HG02623 (cell line): ENCODE data around the gene APOBEC3G.
"Not testable (repeated sequence)": the region's sequence is repeated elsewhere in the genome, so short reads cannot be mapped to it uniquely, and the experiment has no call there.

Experiments
- ATAC-seq: cut with Tn5 transposase; IDR thresholded peaks from one replicate; pipeline ENCODE4 v1.9.1; 2021; ENCODE audit warnings: moderate library complexity; ENCODE audit not compliant: unreplicated experiment

Gene APOBEC3G

DNA sequence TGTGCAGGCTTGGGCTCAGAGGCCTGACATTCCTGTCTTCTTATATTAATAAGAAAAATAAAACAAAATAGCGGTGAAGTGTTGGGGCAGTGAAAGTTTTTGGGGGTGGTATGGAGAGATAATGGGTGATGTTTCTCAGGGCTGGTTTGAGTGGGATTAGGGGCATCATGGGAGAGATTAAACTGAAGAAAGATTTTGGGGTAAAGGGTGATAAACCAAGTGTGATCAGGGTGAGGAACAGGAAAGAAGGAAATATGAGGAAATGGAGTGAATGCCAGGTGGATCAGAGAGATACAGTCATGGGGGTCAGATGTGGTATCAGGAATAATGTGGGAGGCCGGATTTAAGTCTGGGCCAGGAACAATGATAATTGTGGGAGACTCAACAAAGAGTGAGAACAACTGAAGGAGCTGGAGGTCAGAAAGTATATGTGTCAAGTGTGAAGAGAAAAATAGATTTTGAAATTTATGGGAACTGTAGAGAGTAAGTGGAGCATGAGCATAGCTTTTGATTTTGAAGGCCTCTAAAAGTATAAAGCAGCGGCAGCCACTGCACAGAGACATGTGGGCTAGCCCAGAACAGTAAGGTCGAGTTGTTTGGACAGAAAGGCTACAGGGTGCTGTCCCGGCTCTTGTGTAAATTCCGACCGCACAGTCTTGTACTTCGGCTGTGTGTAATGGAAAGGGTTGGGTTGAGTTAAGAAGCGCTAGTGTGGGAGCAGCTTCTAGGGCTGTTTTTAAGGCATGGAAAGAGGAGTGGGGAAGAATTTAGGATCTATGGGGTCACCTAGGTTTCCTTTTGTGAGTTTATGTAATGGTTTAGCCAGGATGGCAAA is 10.4 kb upstream of the APOBEC3G start:
- ATAC-seq, result not testable (repeated sequence)

DNA sequence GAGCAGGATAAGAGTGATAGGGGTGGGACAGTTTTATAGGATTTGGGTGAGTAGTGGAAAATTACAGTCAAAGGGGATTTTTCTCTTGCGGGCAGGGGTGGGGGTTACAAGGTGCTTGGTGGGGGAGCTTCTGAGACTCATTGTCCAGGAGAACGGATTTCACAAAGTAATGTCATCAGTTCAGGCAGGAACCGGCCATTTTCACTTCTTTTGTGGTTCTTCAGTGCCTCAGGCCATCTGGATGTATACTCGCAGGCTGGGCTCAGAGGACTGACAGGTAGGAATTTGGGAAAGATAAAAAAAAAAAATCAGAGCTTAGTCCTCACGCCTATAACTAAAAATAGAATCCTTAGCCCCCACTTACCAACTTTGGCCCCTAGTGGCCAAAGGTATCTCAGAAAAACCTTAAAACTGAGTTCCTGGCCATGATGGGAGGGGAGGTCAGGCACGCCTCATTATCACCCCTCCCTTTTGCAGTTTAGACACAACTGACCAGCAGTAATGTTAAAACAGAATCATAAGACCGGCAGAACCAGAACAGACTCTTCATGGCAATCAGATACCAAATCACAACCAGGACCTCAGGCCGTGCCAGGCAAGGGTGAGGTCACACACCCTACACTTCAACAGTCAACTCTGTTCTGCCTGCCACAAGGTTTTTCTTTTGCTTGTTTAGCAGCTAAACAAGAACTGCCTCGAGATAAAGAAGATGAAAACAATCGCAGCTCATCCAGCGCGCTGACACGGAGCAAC is 8.9 kb upstream of the APOBEC3G start:
- ATAC-seq, result no peak

DNA sequence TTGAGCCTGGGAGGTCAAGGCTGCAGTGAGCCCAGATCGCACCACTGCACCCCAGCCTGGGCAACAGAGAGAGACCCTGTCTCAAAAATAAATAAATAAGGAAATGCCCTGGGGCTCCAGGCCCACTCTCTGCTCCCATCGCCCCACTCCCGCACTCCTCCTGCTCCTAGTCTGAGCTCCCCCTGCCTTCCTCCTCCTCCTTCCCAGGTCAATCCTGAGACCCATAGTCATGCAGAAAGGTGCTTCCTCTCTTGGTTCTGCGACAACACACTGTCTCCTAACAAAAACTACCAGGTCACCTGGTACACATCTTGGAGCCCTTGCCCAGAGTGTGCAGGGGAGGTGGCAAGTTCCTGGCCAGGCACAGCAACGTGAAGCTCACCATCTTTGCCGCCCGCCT is 6.9 kb upstream of the APOBEC3G start:
- no peak for ATAC-seq

DNA sequence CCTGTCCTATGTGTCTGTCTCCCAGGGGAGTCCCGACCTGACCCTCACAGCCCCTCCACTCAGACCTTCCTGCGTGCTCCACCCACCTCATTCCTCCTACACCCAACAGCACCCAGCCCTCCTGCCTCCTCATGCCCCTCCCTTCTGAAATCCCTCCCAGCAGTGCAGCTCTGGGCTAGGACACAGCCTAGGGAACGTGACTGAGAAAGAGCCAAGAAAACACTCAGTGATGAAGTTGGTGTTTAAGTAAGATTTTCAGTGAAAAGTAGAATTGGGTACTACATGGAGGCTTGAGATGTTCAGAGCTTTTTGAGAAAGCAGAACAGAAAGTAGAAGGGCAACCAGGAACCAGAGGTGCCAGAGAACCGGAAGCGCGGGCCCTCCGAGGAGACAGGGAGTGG is 4.5 kb upstream of the APOBEC3G start:
- not testable (repeated sequence) for ATAC-seq

DNA sequence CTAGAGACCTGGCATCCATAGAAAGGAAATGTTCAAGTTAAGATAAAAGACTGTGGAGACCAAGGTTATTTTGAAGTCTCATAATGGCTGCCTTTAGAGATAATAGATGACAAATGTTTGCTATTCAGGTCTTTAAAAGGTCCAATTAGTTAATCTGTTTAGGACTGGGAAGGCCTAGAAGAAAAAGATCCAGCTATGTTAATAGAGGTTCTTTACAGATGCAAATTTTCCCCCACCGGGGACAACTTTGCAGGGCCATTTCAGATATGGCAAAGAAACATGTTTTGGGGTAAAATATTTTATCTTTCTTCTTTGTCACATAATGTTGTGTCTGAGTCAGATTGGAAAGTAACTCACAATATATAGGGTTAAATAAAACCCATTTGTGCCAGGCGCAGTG is 3.1 kb upstream of the APOBEC3G start:
- no peak for ATAC-seq

DNA sequence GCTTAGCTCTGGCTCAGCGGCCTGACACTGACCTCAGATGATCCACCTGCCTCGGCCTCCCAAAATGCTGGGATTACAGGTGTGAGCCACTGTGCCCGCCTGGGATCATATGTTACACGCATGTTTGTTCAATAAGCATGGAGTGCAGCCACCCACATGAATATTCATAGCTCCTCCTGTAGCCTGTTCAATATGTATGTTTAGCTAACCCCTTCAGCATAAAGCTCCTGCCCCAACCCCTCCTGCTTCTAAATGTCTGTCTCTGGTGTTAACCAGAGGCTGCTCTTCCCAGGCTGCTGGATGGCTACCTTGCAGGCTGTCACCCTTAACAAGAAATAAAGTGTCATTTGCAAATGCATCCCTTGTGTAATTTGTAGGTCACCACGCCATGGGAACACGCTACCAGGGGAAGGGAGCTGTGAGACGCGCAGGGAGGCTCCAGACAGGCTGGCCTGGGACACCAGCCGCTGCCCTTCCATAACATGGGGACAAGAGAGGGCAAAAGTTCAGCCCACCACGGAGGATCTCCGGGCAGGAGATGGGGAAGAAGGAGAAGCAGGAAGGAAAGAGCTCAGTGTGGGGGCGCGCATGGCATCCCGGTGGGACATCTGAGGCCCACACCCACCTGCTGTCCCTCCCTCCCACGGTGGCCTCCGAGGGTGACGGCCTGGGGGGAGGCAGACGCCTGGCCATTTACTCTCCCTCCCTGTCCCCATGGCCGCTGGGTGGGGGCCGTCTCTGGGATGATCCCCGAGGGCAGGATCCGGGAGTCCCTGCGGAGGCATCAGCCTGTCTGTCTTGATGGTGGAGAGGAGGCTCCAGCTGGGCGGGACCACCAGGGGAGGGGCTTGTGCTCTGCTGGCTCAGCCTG is 685 bp upstream of the APOBEC3G start:
- ATAC-seq, result not testable (repeated sequence)

DNA sequence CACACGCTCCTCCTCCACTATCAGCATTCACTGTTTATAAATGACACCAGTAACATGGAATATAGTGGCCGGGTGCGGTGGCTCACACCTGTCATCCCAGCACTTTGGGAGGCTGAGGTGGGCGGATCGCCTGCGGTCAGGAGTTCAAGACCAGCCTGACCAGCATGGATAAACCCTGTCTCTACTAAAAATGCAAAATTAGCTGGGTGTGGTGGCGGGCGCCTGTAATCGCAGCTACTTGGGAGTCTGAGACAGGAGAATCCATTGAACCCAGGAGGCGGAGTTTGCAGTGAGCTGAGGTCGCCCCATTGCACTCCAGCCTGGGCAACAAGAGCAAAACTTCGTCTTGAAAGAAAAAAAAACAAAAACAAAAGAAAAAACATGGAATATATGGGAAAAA is 837 bp downstream of the APOBEC3G start:
- not testable (repeated sequence) for ATAC-seq

DNA sequence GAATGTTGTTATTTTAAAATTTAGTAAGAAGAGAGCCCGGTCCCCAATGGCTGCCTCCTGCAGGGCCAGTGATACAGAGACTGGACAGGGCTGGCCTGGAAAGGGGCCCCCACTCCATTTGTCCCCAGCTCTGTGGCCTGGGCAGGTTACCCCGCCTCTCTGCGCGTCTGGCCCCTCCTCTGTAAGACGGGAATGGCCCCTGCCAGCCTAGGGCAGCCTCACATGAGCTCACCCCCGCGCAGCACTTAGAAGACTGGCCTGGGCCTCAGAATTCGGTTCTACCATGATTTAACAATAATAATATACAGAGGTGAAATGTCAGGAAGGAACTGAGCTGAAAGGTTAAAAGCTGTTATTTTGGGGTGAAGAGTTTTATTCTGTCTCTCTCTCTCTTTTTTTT is 1.3 kb downstream of the APOBEC3G start:
- no peak for ATAC-seq

DNA sequence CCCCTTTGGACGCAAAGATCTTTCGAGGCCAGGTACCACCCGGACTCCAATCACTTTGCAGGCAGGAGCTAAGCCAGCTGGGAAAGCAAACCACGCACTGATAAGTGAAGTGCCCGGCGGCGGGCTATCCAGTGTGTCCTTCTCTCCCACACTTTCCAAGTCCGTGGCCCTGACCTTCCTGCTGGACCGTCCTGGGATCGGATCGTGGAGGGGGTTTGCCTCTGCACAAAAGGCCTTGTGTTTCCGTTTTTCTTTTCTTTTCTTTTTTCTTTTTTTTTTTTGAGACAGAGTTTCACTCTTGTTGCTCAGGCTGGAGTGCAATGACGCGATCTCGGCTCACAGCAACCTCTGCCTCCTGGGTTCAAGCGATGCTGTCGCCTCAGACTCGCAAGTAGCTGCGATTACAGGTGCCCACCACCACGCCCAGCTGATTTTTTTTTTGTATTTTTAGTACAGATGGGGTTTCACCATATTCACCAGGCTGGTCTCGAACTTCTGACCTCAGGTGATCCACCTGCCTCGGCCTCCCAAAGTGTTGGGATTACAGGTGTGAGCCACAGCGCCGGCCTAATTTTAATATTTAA is 2.1 kb downstream of the APOBEC3G start:
- ATAC-seq, result not testable (repeated sequence)

DNA sequence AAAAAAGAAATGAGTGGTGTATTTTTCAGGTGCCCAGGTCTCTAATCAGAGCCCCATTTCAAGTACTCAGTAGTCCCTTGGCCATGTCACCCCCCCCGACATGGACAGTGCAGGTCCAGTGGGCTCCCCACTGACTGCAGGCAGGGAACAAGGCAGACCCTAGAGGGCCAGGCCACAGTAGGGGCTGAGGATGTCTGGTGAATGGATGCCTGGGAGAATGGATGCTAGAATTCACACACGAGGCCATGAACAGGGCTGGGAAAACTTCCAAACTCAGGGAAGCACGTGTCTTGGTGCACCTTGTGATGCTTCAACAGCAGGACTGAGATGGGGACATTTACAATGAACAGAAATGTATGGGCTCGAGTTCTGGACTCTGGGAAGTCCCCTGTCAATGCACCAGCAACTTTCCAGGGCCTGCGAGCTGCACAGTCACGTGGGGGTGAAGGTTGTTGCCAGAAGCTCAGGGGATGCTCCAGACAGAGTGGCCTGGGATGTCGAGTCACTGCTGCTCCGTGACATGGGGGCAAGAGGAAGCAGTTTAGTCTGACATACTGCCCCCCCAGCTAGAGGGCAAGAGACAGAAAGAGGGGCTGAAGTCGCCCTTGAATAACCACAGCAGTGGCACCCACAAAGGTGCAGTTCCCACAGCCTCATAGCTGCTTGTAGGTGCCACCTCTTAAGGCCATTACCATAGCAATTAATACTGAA is 3.1 kb downstream of the APOBEC3G start:
- ATAC-seq, result no peak

DNA sequence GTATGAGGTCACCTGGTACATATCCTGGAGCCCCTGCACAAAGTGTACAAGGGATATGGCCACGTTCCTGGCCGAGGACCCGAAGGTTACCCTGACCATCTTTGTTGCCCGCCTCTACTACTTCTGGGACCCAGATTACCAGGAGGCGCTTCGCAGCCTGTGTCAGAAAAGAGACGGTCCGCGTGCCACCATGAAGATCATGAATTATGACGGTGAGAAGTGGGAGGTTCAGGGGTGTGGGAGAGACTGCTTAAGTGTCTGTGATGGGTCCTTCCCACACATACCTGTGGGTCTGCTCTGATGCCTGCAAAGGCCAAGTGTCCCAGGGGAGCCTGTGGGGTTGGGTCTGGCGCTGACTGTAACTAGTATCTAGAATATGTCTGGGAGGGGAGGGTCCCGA is 3.9 kb downstream of the APOBEC3G start:
- ATAC-seq, result no peak

DNA sequence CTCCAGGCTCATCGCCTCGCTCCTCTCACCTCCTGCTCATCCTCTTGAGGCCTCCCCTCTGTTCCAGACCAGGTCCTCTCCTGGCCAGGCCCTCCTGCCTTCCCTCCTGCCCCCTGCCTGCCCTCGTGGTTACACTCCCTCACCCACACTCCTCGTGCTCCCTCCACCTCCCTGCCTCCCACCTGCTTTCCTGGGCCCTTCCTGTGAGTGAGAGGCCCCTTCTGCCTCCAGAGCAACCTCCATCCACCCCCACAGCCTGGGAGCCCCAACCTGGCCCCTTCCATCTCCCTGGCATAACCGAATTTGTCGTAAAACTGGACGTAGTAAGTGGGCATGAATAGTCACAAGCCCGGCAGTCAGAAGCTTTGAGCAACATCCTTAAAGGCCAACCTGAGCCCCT is 4.5 kb downstream of the APOBEC3G start:
- ATAC-seq, result no peak

DNA sequence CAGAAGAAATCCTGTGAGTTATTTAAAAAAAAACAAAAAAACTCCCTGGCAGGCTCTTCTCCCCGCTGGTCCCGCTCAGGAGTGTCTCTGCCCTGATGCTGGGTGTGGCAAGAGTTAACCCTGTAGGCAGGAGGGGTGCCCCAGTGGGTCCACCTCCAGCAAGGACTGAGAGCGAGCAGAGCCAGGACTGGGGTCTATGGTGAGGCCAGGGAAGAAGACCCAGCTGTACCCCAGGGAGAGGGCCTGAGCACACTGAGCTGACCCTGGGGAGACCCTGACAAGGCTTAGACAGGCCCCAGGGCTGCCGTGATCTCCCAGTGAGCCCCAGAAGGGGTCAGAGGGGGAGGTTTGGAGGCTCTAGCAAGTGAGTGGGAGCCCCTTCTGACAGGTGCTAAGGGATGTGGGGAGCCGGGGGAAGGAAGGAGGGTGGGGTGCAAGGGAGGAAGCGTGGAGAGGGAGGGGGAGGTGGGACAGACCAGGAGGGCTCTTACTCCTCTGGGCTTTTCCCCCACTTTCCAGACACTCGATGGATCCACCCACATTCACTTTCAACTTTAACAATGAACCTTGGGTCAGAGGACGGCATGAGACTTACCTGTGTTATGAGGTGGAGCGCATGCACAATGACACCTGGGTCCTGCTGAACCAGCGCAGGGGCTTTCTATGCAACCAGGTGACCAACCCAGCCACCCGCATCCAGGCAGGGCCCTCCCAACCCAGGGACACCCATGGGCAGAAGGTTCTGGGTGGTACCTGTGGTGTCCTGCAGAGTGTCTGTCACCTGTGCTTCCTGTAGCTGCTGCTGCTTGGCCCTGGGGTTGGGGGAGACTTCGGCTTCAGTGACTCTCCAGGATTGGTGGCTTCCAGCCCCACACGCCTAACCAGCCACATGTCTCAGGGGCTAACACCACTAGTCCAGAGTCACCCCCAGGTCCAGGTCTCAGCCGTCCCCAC is 6.4 kb downstream of the APOBEC3G start:
- ATAC-seq, result no peak

DNA sequence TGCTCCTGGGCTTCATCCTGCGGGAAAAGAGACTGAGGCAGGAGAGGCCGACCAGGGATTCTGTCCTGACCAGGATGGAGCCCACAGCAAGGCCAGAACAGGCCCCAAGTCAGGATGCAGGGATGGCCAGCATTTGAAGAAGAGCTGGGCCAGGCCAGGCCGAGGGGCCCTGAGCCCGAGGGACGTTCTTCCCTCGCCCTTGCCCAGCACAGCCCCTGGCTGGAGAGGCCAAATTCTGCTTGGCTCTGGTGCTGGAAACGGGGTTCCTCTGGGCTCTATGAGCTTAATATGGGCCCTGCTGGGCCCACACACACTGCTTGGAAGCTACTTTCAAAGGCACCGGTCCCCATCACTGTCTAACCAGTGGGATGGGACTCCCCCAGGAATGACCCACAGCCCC is 7.6 kb downstream of the APOBEC3G start:
- ATAC-seq, result no peak

DNA sequence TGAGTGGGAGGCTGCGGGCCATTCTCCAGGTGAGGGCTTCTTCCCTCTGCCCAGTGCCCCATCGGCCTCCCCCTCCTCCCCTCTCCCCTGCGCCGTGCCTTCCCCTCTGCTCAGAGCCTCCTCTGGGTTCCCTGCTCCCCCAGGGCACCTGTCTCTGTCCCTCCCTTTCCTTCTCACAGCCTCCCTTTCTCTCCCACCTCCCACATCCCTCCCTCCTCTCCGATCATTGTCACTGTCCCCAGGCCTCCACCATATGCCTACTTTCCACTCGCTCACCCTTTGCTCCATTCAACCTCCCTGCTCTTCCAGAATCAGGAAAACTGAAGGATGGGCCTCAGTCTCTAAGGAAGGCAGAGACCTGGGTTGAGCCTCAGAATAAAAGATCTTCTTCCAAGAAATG is 10.0 kb downstream of the APOBEC3G start:
- no peak for ATAC-seq

DNA sequence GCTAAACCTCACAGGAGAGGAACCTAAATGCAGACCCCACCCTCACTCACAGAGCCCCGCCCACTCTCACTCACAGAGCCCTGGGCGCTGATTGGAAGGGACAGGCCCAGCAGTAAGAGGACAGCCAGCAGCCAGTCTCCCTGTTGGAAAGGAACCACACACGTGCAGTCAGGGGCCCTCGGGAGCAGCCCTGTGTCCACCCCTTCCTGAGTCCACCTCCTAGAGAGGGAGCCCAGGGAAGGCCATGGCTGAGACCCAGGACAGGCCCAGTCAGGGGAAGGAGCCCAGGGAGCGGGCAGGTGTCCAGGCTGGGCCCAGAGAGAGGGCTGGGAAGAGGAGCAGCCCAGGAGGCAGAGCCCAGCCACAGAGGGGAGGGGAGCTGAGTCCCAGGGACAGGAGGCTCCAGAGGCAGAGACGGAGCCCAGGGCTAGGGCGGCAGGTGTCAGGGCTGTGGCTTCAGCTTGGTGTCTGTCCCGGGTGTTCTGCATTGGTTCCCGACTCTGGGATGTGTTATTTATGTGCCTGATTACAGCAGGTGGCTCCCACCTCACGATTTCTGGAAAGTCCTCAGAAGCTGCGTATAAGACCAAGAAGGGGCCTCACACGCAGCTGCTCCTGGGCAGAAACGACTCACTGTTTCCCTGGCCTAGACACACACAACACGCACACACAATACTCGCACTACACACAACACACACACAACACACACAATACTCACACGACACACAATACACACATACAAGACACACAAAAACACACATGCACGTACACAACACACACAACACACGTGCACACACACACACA is 11.0 kb downstream of the APOBEC3G start:
- no peak for ATAC-seq

DNA sequence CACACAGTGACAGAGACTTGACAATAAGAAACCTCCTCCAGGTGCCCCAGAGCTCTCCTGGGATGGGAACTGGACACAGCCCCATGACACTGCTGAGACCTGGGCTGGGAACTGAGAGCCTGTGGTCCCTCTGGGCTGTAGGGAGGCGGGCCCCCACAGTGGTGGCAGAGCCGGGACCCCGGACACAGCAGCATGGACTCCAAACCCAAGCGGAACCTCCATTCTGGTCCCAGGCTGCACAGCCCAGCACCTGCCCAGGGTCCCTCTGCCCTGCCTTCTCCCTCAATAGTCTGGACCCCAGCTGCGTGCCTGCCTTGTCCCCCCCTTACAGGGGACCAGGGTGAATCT is 11.6 kb downstream of the APOBEC3G start:
- ATAC-seq, result no peak

DNA sequence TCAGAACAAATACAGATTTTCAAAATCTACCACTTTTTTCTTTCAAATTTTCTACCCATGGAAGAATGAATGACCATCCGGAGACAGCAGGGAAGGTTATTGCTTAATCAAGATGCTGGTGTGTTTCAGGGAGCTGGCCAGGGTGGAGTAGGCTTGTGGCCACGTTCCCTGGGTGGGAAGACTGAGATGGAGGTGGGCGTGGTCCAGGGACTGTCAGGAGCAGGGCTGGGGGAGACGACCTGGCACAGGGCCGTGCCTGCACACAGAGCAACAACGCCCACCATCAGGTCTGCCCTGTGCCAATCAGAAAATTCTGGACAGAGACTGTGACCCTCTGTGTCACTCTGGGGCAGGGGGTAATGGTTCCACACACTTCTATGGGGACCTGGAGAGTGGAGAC is 12.9 kb downstream of the APOBEC3G start:
- no peak for ATAC-seq
